ENCODE measurements around the gene ACSM2A. TPM values are rescaled to one million over a fixed set of nuclear protein-coding genes. Genes with fewer than 3 reads are reported as not detected.
"Not testable (repeated sequence)": the region's sequence is repeated elsewhere in the genome, so short reads cannot be mapped to it uniquely, and the experiment has no call there.

The ACSM2A gene
- total RNA-seq: under 1 TPM in 1 of 2 experiments, not detected in 1; 0.11 TPM

GRCh38 chr16:20451364-20451763, at the start of gene ACSM2A:
TSS of gene ACSM2A (plus strand) at chr16:20451521. CDS start at chr16:20460115, 8,594 bp downstream.
- H3K27me3 Mint-ChIP-seq; H3K36me3 Mint-ChIP-seq (ENCODE audit: low read depth); H3K4me3 Mint-ChIP-seq; ATAC-seq; H3K9me3 Mint-ChIP-seq (ENCODE audit: low read depth); CTCF ChIA-PET; DNase-seq; POLR2A ChIA-PET; H3K27ac Mint-ChIP-seq; intact Hi-C loops (cut with DNase I, micrococcal nuclease); H3K4me1 Mint-ChIP-seq: not testable (repeated sequence)

DNA sequence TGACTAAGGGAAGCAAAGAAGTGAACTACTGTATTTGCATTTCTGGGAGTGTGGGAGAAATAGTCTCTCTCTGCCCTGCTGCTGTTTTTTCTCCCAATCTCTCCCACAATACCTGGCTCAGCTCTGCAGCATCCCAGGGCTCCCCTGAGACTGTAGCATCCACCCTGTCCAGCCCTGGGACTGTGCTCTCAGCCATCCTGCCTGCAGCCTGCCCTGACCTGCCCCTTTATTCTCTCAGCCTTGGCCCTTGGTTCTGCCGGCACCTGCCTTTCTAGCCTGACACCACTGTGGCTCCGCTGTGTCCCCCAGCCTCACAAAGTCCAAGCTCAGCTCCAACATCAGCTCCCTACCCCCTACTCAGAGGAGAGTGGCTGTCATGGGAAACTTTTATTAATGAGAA, 48.7 kb upstream of the ACSM2A start:
- ChIA-PET CTCF (no interaction called here), POLR2A (no interaction called here)
- Mint-ChIP-seq H3K4me3 (no peak overlapping the region), H3K36me3 (ENCODE audit: low read depth) (no peaks in the 10 kb centered on the region), H3K9me3 (ENCODE audit: low read depth) (no peaks in the 10 kb centered on the region), H3K4me1 (no peaks in the 10 kb centered on the region), H3K27me3 (peaks cover 6% of the 10 kb centered on the region), H3K27ac (no peak overlapping the region)
- DNase-seq (no peak), ATAC-seq (no peak)
- intact Hi-C loops (cut with DNase I, micrococcal nuclease): no loop called here

DNA sequence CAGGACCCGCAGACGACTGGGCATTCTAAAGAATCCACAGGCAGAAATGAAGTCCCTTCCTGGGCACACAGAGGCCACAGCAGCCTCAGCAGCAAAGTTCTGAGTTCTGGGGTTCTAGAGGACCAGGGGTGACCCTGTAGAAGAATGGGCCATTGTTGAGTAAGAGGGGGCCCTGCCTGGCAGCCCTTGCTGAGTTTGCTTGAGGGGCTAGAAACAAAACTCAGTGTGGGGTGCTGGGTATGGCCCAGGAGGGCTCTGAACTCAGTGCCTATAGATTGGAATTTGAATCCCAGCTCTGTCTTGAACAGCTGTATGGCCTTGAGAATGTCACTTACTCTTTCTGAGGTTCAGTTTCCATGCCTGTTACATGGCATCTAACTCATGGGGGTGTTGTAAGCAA, 46.7 kb upstream of the ACSM2A start, which contains the start of gene PDILT:
Gene PDILT (minus strand): TSS at position 101 of the 400 bp plus-strand sequence. CDS start 5,437 bp downstream, outside the sequence.
- ChIA-PET POLR2A (no interaction called here), CTCF (no interaction called here)
- DNase-seq (no peak), ATAC-seq (no peak)
- no peaks in the 10 kb centered on the region for H3K9me3 Mint-ChIP-seq (ENCODE audit: low read depth)
- peaks cover 6% of the 10 kb centered on the region for H3K27me3 Mint-ChIP-seq
- H3K4me3 Mint-ChIP-seq: no peak within 1 kb of the TSS
- no peaks in the 10 kb centered on the region for H3K36me3 Mint-ChIP-seq (ENCODE audit: low read depth)
- intact Hi-C loops (cut with DNase I, micrococcal nuclease): no loop called here
- H3K4me1 Mint-ChIP-seq: no peaks in the 10 kb centered on the region
- H3K27ac Mint-ChIP-seq: no peak within 1 kb of the TSS

DNA sequence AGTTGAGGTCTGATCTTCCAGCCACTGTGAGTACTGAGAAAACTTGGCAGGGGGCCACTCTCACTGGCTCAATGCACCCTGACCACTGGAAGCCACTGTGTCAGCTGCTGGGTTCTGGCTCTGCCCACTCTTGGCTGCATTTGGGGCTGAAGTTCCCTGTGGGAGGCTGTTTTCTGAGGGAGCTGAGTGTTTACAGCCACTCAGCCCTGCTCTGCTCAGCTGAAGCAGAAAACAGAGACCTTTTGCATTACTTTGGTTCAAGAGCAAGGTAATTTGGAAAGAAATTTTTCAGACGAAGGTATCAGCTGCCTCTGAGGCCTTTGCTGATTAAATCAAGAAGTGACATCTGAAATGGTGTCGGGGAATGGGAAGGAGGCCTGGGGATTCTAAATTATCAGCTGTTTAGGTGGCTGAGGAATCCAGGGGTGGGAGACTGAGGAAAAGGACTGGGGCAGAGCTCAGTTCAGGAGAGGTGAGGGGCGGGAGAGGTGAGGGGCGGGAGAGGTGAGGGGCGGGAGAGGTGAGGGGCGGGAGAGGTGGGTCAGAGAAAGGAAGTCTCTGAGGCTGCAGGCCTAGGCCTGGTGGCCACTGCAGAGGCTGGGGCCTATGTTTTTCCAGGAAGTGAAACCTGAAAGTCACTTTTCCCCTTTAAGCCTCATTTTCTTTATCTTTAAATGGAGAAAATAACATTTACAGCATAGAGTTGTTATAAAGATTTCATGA, 41.8 kb upstream of the ACSM2A start, which contains the start of gene ACSM5:
Gene ACSM5 (plus strand): TSS at position 137 of the 723 bp plus-strand sequence. CDS start 1,951 bp downstream, outside the sequence.
- Mint-ChIP-seq H3K4me3 (no peak within 1 kb of the TSS), H3K27ac (no peak within 1 kb of the TSS), H3K27me3 (peaks cover 7% of the 10 kb centered on the region), H3K9me3 (ENCODE audit: low read depth) (no peaks in the 10 kb centered on the region), H3K4me1 (no peaks in the 10 kb centered on the region), H3K36me3 (ENCODE audit: low read depth) (no peaks in the 10 kb centered on the region)
- POLR2A ChIA-PET: no interaction called here
- ATAC-seq (no peak), DNase-seq (no peak)
- CTCF ChIA-PET: interaction anchor here (1.2 kb wide), 1 partner anchor 30 kb away, joined by 4 read pairs; no protein-coding TSS in a partner anchor
- intact Hi-C loops (cut with DNase I, micrococcal nuclease): no loop called here

DNA sequence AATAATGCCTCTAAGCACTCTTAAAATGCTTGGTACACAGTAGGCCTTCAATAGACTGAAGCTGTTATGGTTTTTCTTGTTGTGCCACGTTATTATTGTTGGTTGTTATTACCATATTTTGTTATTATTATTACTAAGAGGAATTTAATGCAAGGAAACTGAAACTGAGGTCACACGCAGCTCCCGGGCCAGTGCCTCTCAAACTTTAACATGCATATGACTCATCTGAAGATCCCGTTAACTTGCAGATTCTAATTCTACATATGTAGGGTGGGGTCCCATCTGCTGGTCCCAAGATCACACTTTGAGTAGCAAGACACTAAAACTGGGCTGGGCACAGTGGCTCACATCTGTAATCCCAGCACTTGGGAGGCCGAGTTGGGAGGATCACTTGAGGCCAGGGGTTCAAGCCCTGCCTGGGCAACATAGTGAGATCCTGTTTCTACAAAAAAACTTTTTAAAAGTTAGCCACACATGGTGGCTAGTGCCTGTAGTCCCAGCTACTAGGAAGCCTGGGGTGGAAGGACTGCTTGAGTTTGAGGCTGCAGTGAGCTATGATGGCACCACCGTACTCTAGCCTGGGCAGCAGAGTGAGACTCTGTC, 41.1 kb upstream of the ACSM2A start:
- no peak for DNase-seq
- peaks cover 9% of the 10 kb centered on the region for H3K27me3 Mint-ChIP-seq
- no peak for ATAC-seq
- H3K9me3 Mint-ChIP-seq (ENCODE audit: low read depth): no peaks in the 10 kb centered on the region
- no peak overlapping the region for H3K4me3 Mint-ChIP-seq
- intact Hi-C loops (cut with DNase I, micrococcal nuclease): no loop called here
- no peak overlapping the region for H3K27ac Mint-ChIP-seq
- no peaks in the 10 kb centered on the region for H3K36me3 Mint-ChIP-seq (ENCODE audit: low read depth)
- H3K4me1 Mint-ChIP-seq: no peaks in the 10 kb centered on the region
- ChIA-PET POLR2A (no interaction called here), CTCF (interaction anchor here (1.2 kb wide), 1 partner anchor 30 kb away, joined by 4 read pairs; no protein-coding TSS in a partner anchor)

- intact Hi-C loops (cut with DNase I, micrococcal nuclease): no loop called here
- ATAC-seq: no peak
- ChIA-PET POLR2A (no interaction called here), CTCF (no interaction called here)
- Mint-ChIP-seq H3K36me3 (ENCODE audit: low read depth) (no peaks in the 10 kb centered on the region), H3K9me3 (ENCODE audit: low read depth) (no peaks in the 10 kb centered on the region), H3K27ac (no peak overlapping the region), H3K4me1 (no peaks in the 10 kb centered on the region), H3K4me3 (no peak overlapping the region), H3K27me3 (peaks cover 9% of the 10 kb centered on the region)
- no peak for DNase-seq
These were observed 40.3 kb upstream of the ACSM2A start for GRCh38 chr16:20411055-20411454.

- H3K9me3 Mint-ChIP-seq (ENCODE audit: low read depth): no peaks in the 10 kb centered on the region
- H3K4me1 Mint-ChIP-seq: no peaks in the 10 kb centered on the region
- ATAC-seq (no peak), DNase-seq (no peak)
- no peak overlapping the region for H3K27ac Mint-ChIP-seq
- peaks cover 7% of the 10 kb centered on the region for H3K27me3 Mint-ChIP-seq
- ChIA-PET CTCF (no interaction called here), POLR2A (no interaction called here)
- intact Hi-C loops (cut with DNase I, micrococcal nuclease): no loop called here
- H3K36me3 Mint-ChIP-seq (ENCODE audit: low read depth): no peaks in the 10 kb centered on the region
- H3K4me3 Mint-ChIP-seq: no peak overlapping the region
These were observed 35.8 kb upstream of the ACSM2A start for GRCh38 chr16:20415541-20415940.

- CTCF ChIA-PET; H3K36me3 Mint-ChIP-seq (ENCODE audit: low read depth); ATAC-seq; H3K27ac Mint-ChIP-seq; intact Hi-C loops (cut with DNase I, micrococcal nuclease); H3K9me3 Mint-ChIP-seq (ENCODE audit: low read depth); DNase-seq; H3K4me1 Mint-ChIP-seq; POLR2A ChIA-PET; H3K4me3 Mint-ChIP-seq; H3K27me3 Mint-ChIP-seq: not testable (repeated sequence)
These were observed 32.2 kb upstream of the ACSM2A start for GRCh38 chr16:20419093-20419492.

GRCh38 chr16:20421748-20422147, 29.6 kb upstream of the ACSM2A start:
- ATAC-seq; H3K9me3 Mint-ChIP-seq (ENCODE audit: low read depth); DNase-seq; H3K27ac Mint-ChIP-seq; CTCF ChIA-PET; intact Hi-C loops (cut with DNase I, micrococcal nuclease); H3K27me3 Mint-ChIP-seq; H3K36me3 Mint-ChIP-seq (ENCODE audit: low read depth); POLR2A ChIA-PET; H3K4me1 Mint-ChIP-seq; H3K4me3 Mint-ChIP-seq: not testable (repeated sequence)

DNA sequence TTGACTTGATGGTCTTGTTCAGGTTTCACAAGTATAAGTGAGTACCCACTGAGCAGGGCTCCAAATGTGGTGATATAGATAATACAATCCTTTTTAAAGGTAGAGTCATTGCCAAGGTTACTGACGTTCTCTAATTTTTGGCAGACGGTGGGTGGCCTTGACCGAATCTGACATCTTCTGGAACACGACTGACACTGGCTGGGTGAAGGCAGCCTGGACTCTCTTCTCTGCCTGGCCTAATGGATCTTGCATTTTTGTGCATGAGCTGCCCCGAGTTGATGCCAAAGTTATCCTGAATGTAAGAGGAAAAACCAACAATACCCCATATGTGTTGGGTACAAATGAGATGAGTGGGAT, 27.6 kb upstream of the ACSM2A start:
- H3K27me3 Mint-ChIP-seq; CTCF ChIA-PET; H3K4me1 Mint-ChIP-seq; intact Hi-C loops (cut with DNase I, micrococcal nuclease); ATAC-seq; H3K4me3 Mint-ChIP-seq; H3K9me3 Mint-ChIP-seq (ENCODE audit: low read depth); H3K36me3 Mint-ChIP-seq (ENCODE audit: low read depth); DNase-seq; H3K27ac Mint-ChIP-seq; POLR2A ChIA-PET: not testable (repeated sequence)

DNA sequence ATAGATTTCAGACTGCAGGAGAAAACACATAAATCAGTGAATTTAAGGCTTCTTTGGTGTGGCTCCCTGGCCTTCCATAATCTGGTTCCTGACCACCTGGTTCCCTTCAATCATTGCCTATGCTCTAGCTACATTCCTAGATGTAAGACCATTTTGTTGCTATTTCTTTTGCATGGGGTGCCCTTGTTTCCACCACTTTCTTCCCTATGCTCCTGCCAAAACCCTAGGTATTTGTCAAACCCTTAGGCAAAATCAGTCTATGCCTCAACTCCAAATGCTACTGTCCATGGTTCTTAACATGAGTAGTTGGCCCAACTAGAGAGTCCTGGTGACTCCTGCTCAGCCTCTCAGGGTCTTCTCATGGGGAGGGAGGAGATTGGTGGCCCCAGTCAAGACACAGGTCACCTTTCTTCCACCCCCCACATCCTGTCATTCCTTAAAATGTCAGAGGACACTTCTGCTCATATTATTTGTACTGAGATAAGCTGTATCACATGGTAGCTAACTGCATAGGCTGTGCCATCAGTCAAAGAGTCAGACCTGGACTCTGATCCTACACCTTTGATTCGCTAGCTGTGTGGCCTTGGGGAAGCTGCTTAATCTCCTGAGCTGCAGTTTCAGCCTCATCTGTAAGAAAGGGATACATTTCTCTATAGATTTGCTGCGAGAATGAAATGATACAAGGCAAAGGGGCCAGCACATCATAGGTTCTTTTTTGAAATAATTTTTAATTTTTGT, 27.0 kb upstream of the ACSM2A start:
- Mint-ChIP-seq H3K27ac (no peak overlapping the region), H3K4me1 (no peaks in the 10 kb centered on the region), H3K4me3 (no peak overlapping the region), H3K27me3 (peaks cover 8% of the 10 kb centered on the region), H3K36me3 (ENCODE audit: low read depth) (no peaks in the 10 kb centered on the region), H3K9me3 (ENCODE audit: low read depth) (no peaks in the 10 kb centered on the region)
- ATAC-seq: no peak
- intact Hi-C loops (cut with DNase I, micrococcal nuclease): no loop called here
- CTCF ChIA-PET: no interaction called here
- POLR2A ChIA-PET: no interaction called here
- no peak for DNase-seq

GRCh38 chr16:20427401-20427797, 23.9 kb upstream of the ACSM2A start:
- intact Hi-C loops (cut with DNase I, micrococcal nuclease); ATAC-seq; H3K4me1 Mint-ChIP-seq; H3K4me3 Mint-ChIP-seq; H3K27me3 Mint-ChIP-seq; DNase-seq; H3K36me3 Mint-ChIP-seq (ENCODE audit: low read depth); CTCF ChIA-PET; POLR2A ChIA-PET; H3K9me3 Mint-ChIP-seq (ENCODE audit: low read depth); H3K27ac Mint-ChIP-seq: not testable (repeated sequence)

All from activated CD4-positive, alpha-beta T cell treated with anti-CD3 and anti-CD28 coated beads for 36 hours (primary cell).